GM21367 (cell line): ENCODE data around the gene ARAP1.
A peak's percentile ranks its signal among the peaks of the same experiment; 100 is the strongest.

Source experiments
- ATAC-seq: cut with Tn5 transposase; IDR thresholded peaks from one replicate; pipeline ENCODE4 v1.9.1; 2021; ENCODE audit not compliant: unreplicated experiment

ARAP1 gene

GRCh38 chr11:72685560-72686480 lies 66.4 kb downstream of the ARAP1 start:
- no peak for ATAC-seq

- peak; percentile 50 for ATAC-seq
These were observed 67.8 kb downstream of the ARAP1 start for GRCh38 chr11:72684236-72684912.

- ATAC-seq, result no peak
These were observed 68.4 kb downstream of the ARAP1 start for GRCh38 chr11:72683782-72684200.

- no peak for ATAC-seq
These were observed 69.4 kb downstream of the ARAP1 start for GRCh38 chr11:72682858-72683243.

GRCh38 chr11:72682238-72682857 lies 69.9 kb downstream of the ARAP1 start:
- no peak for ATAC-seq

- ATAC-seq, result no peak
These were observed 70.7 kb downstream of the ARAP1 start for GRCh38 chr11:72681226-72682153.

GRCh38 chr11:72680624-72681158 lies 71.5 kb downstream of the ARAP1 start:
- no peak for ATAC-seq

GRCh38 chr11:72679869-72680268 lies 72.3 kb downstream of the ARAP1 start:
- ATAC-seq, result no peak

- ATAC-seq, result no peak
These were observed 73.7 kb downstream of the ARAP1 start for GRCh38 chr11:72678524-72678923.

- ATAC-seq, result no peak
These were observed 75.3 kb downstream of the ARAP1 start for GRCh38 chr11:72676861-72677341.

GRCh38 chr11:72675221-72675620 lies 77.0 kb downstream of the ARAP1 start:
- no peak for ATAC-seq

- ATAC-seq, result no peak
These were observed 78.0 kb downstream of the ARAP1 start, which contains the start of gene PDE2A for GRCh38 chr11:72673943-72674828. Gene PDE2A, minus strand, starts transcription at chr11:72674422. Its CDS starts 215 bp downstream, at chr11:72674207.

- no peak for ATAC-seq
These were observed 78.8 kb downstream of the ARAP1 start for GRCh38 chr11:72673284-72673942.

GRCh38 chr11:72672597-72673238 lies 79.5 kb downstream of the ARAP1 start:
- no peak for ATAC-seq

GRCh38 chr11:72671152-72672099 lies 80.8 kb downstream of the ARAP1 start:
- ATAC-seq, result no peak

- ATAC-seq, result no peak
These were observed 82.2 kb downstream of the ARAP1 start for GRCh38 chr11:72670041-72670440.

GRCh38 chr11:72669527-72669926 lies 82.7 kb downstream of the ARAP1 start:
- ATAC-seq, result no peak
